GM21717 (cell line): ENCODE data around the gene MYH15.

ENCODE experiments used
- ATAC-seq: cut with Tn5 transposase; IDR thresholded peaks from one replicate; pipeline ENCODE4 v1.9.1; 2021; ENCODE audit warnings: mild to moderate bottlenecking, moderate library complexity; ENCODE audit not compliant: unreplicated experiment

MYH15 gene

GRCh38 chr3:108510496-108510895 lies at the start of gene MYH15:
MYH15 (minus strand) TSS chr3:108510596; CDS start chr3:108510530, 66 bp downstream.
- ATAC-seq, result no peak

GRCh38 chr3:108555966-108556581 lies 45.7 kb upstream of the MYH15 start:
- no peak for ATAC-seq

- ATAC-seq, result no peak
These were observed 44.6 kb upstream of the MYH15 start for GRCh38 chr3:108554913-108555571.

- no peak for ATAC-seq
These were observed 43.8 kb upstream of the MYH15 start for GRCh38 chr3:108554229-108554628.

GRCh38 chr3:108552267-108553159 lies 42.1 kb upstream of the MYH15 start:
- ATAC-seq, result peak; percentile 52

- no peak for ATAC-seq
These were observed 38.5 kb upstream of the MYH15 start for GRCh38 chr3:108548886-108549285.

- ATAC-seq, result no peak
These were observed 37.9 kb upstream of the MYH15 start for GRCh38 chr3:108548304-108548703.

GRCh38 chr3:108546692-108547091 lies 36.3 kb upstream of the MYH15 start:
- no peak for ATAC-seq

- ATAC-seq, result no peak
These were observed 35.9 kb upstream of the MYH15 start for GRCh38 chr3:108546247-108546646.

- no peak for ATAC-seq
These were observed 27.7 kb upstream of the MYH15 start for GRCh38 chr3:108538083-108538482.

GRCh38 chr3:108528459-108529252 lies 18.3 kb upstream of the MYH15 start:
- ATAC-seq, result peak; percentile 98

- no peak for ATAC-seq
These were observed 17.4 kb upstream of the MYH15 start for GRCh38 chr3:108527817-108528216.

- ATAC-seq, result no peak
These were observed 16.7 kb upstream of the MYH15 start for GRCh38 chr3:108527109-108527508.

- ATAC-seq, result no peak
These were observed 15.6 kb upstream of the MYH15 start for GRCh38 chr3:108525971-108526370.

GRCh38 chr3:108525256-108525655 lies 14.9 kb upstream of the MYH15 start:
- ATAC-seq, result no peak

- ATAC-seq, result no peak
These were observed 14.1 kb upstream of the MYH15 start for GRCh38 chr3:108524537-108524936.

GRCh38 chr3:108518895-108519294 lies 8.5 kb upstream of the MYH15 start:
- no peak for ATAC-seq

- ATAC-seq, result no peak
These were observed 6.5 kb upstream of the MYH15 start for GRCh38 chr3:108516881-108517280.

GRCh38 chr3:108513961-108514360 lies 3.6 kb upstream of the MYH15 start:
- no peak for ATAC-seq

- ATAC-seq, result no peak
These were observed 2.3 kb upstream of the MYH15 start for GRCh38 chr3:108512671-108513070.

GRCh38 chr3:108511490-108511889 lies 1.1 kb upstream of the MYH15 start:
- no peak for ATAC-seq
